Upper lobe of right lung (tissue), 1 donor: ENCODE results near the gene IRF1. TPM values are rescaled to one million over a fixed set of nuclear protein-coding genes. Genes with fewer than 3 reads are reported as not detected.
"Not testable (repeated sequence)": the region's sequence is repeated elsewhere in the genome, so short reads cannot be mapped to it uniquely, and the experiment has no call there.

Source experiments
- ATAC-seq: fragments of 200-7000 bp; cut with Tn5 transposase; one replicate; pipeline ENCODE4 v1.9.1; 2020; ENCODE audit warnings: mild to moderate bottlenecking, moderate library complexity
- DNase-seq: peaks from one replicate; pipeline ENCODE4 v3.0.0-alpha.2; 2020
- H3K27ac ChIP-seq: fragments of 200-600 bp; one replicate; pipeline ENCODE4 v1.8.0; 2022
- H3K27me3 ChIP-seq: fragments of 200-600 bp; one replicate; pipeline ENCODE4 v1.8.0; 2022; ENCODE audit warnings: mild to moderate bottlenecking
- H3K36me3 ChIP-seq: fragments of 200-600 bp; one replicate; pipeline ENCODE4 v1.8.0; 2022
- H3K4me1 ChIP-seq: fragments of 200-600 bp; one replicate; pipeline ENCODE4 v1.8.0; 2022
- H3K4me3 ChIP-seq: fragments of 200-600 bp; one replicate; pipeline ENCODE4 v1.8.0; 2022; ENCODE audit warnings: mild to moderate bottlenecking
- H3K9me3 ChIP-seq: fragments of 200-600 bp; one replicate; pipeline ENCODE4 v1.8.0; 2022
- intact Hi-C: fragments of 100-400 bp; cut with DNase I; formaldehyde crosslinking; loops from one replicate; pipeline ENCODE4 v1.11.0; 2022
- total RNA-seq: library from RNA; stranded (reverse); fragmentation: NEBNext Ultra II Directional; extraction: Animal tissue kit (Norgen Biotek cat#: 25700); gene quantifications from one replicate; pipeline ENCODE4 v1.2.1, GENCODE V29; 2021
- TF ChIP-seq, protein P1 (sequence below): fragments of 200-600 bp; IDR thresholded peaks from one replicate; pipeline ENCODE4 v1.8.0; 2022; ENCODE audit warnings: antibody characterized with exemption
- donor health status: DM: no; HTN: yes; CAD: no; lungs with severe emphysema.

Gene IRF1
- total RNA-seq, 1 donor from 2014 or later, result 59.5 TPM

DNA sequence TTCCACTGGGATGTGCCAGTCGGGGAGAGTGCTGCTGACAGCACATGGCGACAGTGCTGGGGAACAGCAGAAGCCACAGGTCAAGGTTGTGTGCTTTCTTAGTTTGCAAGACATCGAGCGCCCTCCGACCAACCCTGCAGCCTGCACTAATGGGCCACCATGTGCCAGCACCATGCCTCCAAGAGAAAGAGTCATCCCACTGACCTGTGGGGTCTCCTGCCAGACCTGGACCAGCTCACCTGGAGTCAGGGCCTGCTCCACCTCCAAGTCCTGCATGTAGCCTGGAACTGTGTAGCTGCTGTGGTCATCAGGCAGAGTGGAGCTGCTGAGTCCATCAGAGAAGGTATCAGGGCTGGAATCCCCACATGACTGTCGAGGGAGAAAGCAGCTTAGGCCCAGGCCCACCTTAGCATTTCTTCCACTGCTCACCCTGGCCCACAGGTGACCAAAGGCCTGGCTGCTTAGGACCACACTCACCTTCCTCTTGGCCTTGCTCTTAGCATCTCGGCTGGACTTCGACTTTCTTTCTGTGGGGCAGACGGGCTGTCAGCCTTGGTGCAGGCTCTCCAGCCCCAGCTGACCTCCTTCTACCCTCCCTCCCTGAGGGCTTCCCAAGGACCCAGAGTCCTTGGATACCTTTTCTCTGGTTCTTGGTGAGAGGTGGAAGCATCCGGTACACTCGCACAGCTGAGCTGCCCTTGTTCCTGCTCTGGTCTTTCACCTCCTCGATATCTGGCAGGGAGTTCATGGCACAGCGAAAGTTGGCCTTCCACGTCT is 4.1 kb downstream of the IRF1 start:
- peaks cover 75% of the 10 kb centered on the region for H3K36me3 ChIP-seq
- peak overlapping the region; percentile 58 for H3K27ac ChIP-seq
- H3K4me3 ChIP-seq, result no peak overlapping the region

DNA sequence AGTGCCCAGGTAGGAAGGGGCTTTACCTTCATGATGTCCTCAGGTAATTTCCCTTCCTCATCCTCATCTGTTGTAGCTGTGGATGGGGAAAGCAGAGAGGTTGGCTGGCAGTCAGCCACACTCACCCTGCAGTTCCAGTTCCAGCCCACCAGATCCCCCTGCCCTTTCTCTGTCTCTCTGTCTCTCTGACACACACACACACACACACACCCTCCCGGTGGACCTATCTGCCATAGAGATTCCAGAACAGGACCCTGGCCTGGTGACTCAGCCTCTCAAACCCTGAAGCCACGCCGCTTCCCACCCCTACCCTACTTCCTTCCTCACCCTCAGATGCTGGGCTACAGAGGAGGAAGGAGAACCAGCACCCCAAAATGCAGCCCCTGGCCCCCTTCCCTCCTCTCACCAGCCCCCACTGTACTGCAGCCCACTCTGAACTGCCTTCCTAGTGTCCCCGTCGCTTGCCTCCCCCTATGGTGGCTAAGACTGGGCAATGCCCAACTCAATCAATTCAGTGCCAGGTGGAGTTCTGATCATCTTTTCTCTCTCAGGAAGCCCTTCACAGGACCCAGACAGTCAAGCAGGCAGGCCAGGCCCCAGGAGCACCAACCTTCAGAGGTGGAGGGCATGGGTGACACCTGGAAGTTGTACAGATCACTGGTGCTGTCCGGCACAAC is 4.8 kb downstream of the IRF1 start:
- H3K36me3 ChIP-seq, result peaks cover 79% of the 10 kb centered on the region
- DNase-seq (peak; percentile 59), ATAC-seq (no peak)
- H3K27me3 ChIP-seq, result no peaks in the 10 kb centered on the region
- TF ChIP-seq, protein P1, sequence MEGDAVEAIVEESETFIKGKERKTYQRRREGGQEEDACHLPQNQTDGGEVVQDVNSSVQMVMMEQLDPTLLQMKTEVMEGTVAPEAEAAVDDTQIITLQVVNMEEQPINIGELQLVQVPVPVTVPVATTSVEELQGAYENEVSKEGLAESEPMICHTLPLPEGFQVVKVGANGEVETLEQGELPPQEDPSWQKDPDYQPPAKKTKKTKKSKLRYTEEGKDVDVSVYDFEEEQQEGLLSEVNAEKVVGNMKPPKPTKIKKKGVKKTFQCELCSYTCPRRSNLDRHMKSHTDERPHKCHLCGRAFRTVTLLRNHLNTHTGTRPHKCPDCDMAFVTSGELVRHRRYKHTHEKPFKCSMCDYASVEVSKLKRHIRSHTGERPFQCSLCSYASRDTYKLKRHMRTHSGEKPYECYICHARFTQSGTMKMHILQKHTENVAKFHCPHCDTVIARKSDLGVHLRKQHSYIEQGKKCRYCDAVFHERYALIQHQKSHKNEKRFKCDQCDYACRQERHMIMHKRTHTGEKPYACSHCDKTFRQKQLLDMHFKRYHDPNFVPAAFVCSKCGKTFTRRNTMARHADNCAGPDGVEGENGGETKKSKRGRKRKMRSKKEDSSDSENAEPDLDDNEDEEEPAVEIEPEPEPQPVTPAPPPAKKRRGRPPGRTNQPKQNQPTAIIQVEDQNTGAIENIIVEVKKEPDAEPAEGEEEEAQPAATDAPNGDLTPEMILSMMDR, result no peak
- no peaks in the 10 kb centered on the region for H3K9me3 ChIP-seq
- intact Hi-C loops, result loop anchor here (5.0 kb wide), 1 partner anchor 68 kb away; no protein-coding TSS in a partner anchor
- H3K27ac ChIP-seq, result peak overlapping the region; percentile 58
- H3K4me3 ChIP-seq, result no peak overlapping the region
- peaks cover 57% of the 10 kb centered on the region for H3K4me1 ChIP-seq

More for the DNA sequence above, 4.1 kb downstream of the IRF1 start:
- TF ChIP-seq, protein P1, result no peak
- Histone ChIP-seq H3K4me1 (peaks cover 58% of the 10 kb centered on the region), H3K27me3 (no peaks in the 10 kb centered on the region), H3K9me3 (no peaks in the 10 kb centered on the region)
- intact Hi-C loops, result loop anchor here (5.0 kb wide), 1 partner anchor 69 kb away; no protein-coding TSS in a partner anchor
- DNase-seq, result peak; percentile 54
- no peak for ATAC-seq

DNA sequence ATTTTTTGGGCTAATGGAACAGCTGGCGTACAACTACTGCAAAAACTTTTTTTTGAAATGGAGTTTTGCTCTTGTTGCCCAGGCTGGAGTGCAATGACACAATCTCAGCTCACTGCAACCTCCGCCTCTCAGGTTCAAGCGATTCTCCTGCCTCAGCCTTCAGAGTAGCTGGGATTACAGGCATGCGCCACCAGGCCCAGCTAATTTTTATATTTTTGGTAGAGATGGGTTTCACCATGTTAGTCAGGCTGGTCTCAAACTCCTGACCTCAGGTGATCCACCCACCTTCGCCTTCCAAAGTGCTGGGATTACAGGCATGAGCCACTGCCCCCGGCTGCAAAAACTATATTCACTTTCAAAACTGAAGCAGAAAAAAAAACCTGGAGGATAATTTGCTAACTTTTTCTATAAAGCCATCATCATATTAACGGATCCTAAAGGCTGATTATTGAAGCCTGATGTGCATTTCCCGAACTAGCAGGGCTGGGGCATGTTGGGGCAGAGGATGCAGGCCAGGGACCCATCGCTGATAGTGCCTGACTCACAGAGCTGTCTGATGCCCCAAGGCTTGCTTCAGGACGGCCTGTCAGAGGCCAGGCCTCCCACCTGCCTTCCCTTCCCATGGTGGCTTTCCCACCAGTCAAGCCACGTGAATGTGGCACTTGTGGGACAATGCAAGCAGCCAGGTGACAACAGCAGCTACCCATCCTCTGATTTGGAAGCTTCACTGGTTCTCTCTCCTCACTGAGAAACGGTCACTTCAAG is 5.5 kb downstream of the IRF1 start:
- not testable (repeated sequence) for H3K9me3 ChIP-seq, ATAC-seq, H3K27me3 ChIP-seq, H3K4me3 ChIP-seq
- Histone ChIP-seq H3K4me1 (peaks cover 57% of the 10 kb centered on the region), H3K36me3 (peaks cover 79% of the 10 kb centered on the region), H3K27ac (peak overlapping the region; percentile 58)
- intact Hi-C loops, result loop anchor here (5.0 kb wide), 1 partner anchor 68 kb away; no protein-coding TSS in a partner anchor
- DNase-seq, result peak; percentile 23

DNA sequence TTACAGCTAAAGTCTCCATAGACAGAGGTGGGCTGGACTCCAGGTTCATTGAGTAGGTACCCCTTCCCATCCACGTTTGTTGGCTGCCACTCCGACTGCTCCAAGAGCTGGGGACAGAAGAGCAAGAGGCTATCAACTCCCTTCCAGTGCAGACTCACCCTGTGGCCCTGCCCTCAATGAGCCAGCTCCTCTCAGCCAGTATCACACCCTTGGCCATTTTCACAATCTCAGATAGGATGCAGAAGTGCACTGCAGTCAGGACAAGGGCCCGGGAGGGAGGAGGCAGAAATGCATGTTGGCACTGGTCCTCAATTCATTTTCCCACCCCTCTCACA is 6.2 kb downstream of the IRF1 start:
- H3K27me3 ChIP-seq, result no peaks in the 10 kb centered on the region
- H3K9me3 ChIP-seq, result no peaks in the 10 kb centered on the region
- ATAC-seq (no peak), DNase-seq (peak; percentile 49)
- H3K4me3 ChIP-seq, result no peak overlapping the region
- intact Hi-C loops, result no loop called here
- TF ChIP-seq, protein P1, result no peak
- no peak overlapping the region for H3K27ac ChIP-seq
- H3K36me3 ChIP-seq, result peaks cover 79% of the 10 kb centered on the region
- peaks cover 54% of the 10 kb centered on the region for H3K4me1 ChIP-seq

DNA sequence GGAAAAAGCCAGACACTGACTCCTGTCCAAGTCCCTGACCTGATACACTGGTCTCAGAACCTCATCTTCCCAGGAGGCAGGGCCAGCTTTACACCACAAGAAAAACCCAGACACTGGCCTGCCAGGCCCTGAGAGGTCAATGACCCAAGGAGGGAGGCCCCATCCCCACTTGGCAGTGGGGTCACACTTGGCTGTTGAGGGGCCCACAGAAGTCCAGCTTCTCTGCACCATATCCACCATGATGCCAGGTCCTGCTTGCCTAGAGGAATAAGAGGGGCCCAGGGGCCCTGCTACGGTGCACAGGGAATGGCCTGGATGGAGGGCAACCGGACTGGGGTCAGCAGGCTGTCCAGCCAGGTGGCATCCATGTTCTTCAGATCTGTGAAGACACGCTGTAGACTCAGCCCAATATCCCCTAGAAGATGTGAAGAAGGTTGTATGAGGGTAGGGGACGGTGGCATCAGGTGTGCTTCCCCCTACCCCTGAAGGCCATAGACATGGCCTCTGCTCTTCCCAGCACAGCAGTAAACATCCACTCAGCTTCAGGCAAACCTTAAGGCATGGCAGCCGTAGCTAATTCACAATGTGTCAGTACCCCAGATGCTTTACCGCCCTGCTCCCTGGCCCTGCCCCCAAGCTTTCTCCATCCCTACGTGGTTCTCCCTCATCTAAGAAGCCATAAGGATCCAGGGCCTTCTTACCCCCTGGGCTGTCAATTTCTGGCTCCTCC is 6.7 kb downstream of the IRF1 start:
- no peaks in the 10 kb centered on the region for H3K27me3 ChIP-seq
- H3K9me3 ChIP-seq, result no peaks in the 10 kb centered on the region
- no peak for ATAC-seq
- H3K36me3 ChIP-seq, result peaks cover 76% of the 10 kb centered on the region
- H3K4me3 ChIP-seq, result no peak overlapping the region
- TF ChIP-seq, protein P1, result no peak
- peaks cover 48% of the 10 kb centered on the region for H3K4me1 ChIP-seq
- DNase-seq, result peak; percentile 30
- intact Hi-C loops, result no loop called here
- no peak overlapping the region for H3K27ac ChIP-seq
